HEK293 (cell line): ENCODE results near the gene ZNF780B.

Source experiments
- ELK4 ChIP-seq: IDR thresholded peaks from 2 replicates; pipeline ENCODE4 v1.6.1; 2011; ENCODE audit warnings: mild to moderate bottlenecking, low read depth, low read length, borderline replicate concordance
- FEZF1 ChIP-seq: fragments of 450-650 bp; formaldehyde crosslinking; IDR thresholded peaks from 2 replicates; pipeline ENCODE4 v1.5.1; 2016; ENCODE audit warnings: missing biosample characterization, missing genetic modification characterization
- GLIS2 ChIP-seq: fragments of 450-650 bp; formaldehyde crosslinking; IDR thresholded peaks from 2 replicates; pipeline ENCODE4 v1.5.1; 2016; ENCODE audit warnings: missing biosample characterization, missing genetic modification characterization
- HOXD13 ChIP-seq: sonication (generic); formaldehyde crosslinking; IDR thresholded peaks from 2 replicates; pipeline ENCODE4 v1.8.0; 2022; ENCODE audit warnings: missing genetic modification reagents, borderline replicate concordance
- PRDM6 ChIP-seq: fragments of 450-650 bp; formaldehyde crosslinking; IDR thresholded peaks from 2 replicates; pipeline ENCODE4 v1.5.1; 2017; ENCODE audit warnings: missing biosample characterization, missing genetic modification characterization
- SP3 ChIP-seq: fragments of 450-650 bp; formaldehyde crosslinking; IDR thresholded peaks from 2 replicates; pipeline ENCODE4 v1.5.1; 2016; ENCODE audit warnings: missing biosample characterization, missing genetic modification characterization
- TCF7L2 ChIP-seq: IDR thresholded peaks from 2 replicates; pipeline ENCODE4 v1.6.1; 2011; ENCODE audit warnings: low read depth, mild to moderate bottlenecking, inconsistent platforms, low read length, moderate library complexity, borderline replicate concordance
- YY2 ChIP-seq: fragments of 450-650 bp; formaldehyde crosslinking; IDR thresholded peaks from 2 replicates; pipeline ENCODE4 v1.5.1; 2016; ENCODE audit warnings: missing biosample characterization, missing genetic modification characterization
- ZBTB21 ChIP-seq: fragments of 450-650 bp; formaldehyde crosslinking; IDR thresholded peaks from 2 replicates; pipeline ENCODE4 v1.5.1; 2017; ENCODE audit warnings: missing biosample characterization, missing genetic modification characterization
- ZEB2 ChIP-seq: fragments of 450-650 bp; formaldehyde crosslinking; IDR thresholded peaks from 2 replicates; pipeline ENCODE4 v1.5.1; 2016; ENCODE audit warnings: missing biosample characterization, missing genetic modification characterization
- ZFP3 ChIP-seq: fragments of 450-650 bp; formaldehyde crosslinking; IDR thresholded peaks from 2 replicates; pipeline ENCODE4 v1.5.1; 2016; ENCODE audit warnings: low read depth, missing biosample characterization, missing genetic modification characterization
- ZIC2 ChIP-seq: fragments of 450-650 bp; formaldehyde crosslinking; IDR thresholded peaks from 2 replicates; pipeline ENCODE4 v1.5.1; 2016; ENCODE audit warnings: missing biosample characterization, missing genetic modification characterization
- ZNF112 ChIP-seq: fragments of 450-650 bp; formaldehyde crosslinking; IDR thresholded peaks from 2 replicates; pipeline ENCODE4 v1.5.0; 2017; ENCODE audit warnings: missing biosample characterization, missing genetic modification characterization
- ZNF132 ChIP-seq: fragments of 450-650 bp; formaldehyde crosslinking; IDR thresholded peaks from 2 replicates; pipeline ENCODE4 v1.5.1; 2017; ENCODE audit warnings: missing biosample characterization, missing genetic modification characterization, borderline replicate concordance
- ZNF138 ChIP-seq: fragments of 450-650 bp; formaldehyde crosslinking; IDR thresholded peaks from 2 replicates; pipeline ENCODE4 v1.5.1; 2016; ENCODE audit warnings: missing biosample characterization, missing genetic modification characterization, borderline replicate concordance
- ZNF146 ChIP-seq: fragments of 450-650 bp; formaldehyde crosslinking; IDR thresholded peaks from 2 replicates; pipeline ENCODE4 v1.5.1; 2016; ENCODE audit warnings: missing biosample characterization, missing genetic modification characterization
- ZNF221 ChIP-seq: fragments of 450-650 bp; formaldehyde crosslinking; IDR thresholded peaks from 2 replicates; pipeline ENCODE4 v1.5.1; 2017; ENCODE audit warnings: missing biosample characterization, missing genetic modification characterization, borderline replicate concordance
- ZNF280D ChIP-seq: fragments of 450-650 bp; formaldehyde crosslinking; IDR thresholded peaks from 2 replicates; pipeline ENCODE4 v1.5.1; 2016; ENCODE audit warnings: missing biosample characterization, missing genetic modification characterization
- ZNF423 ChIP-seq: fragments of 450-650 bp; formaldehyde crosslinking; IDR thresholded peaks from 2 replicates; pipeline ENCODE4 v1.5.1; 2016; ENCODE audit warnings: missing biosample characterization, missing genetic modification characterization
- ZNF426 ChIP-seq: fragments of 450-650 bp; formaldehyde crosslinking; IDR thresholded peaks from 2 replicates; pipeline ENCODE4 v1.5.1; 2017; ENCODE audit warnings: missing biosample characterization, missing genetic modification characterization, mild to moderate bottlenecking, inconsistent platforms, moderate library complexity
- ZNF473 ChIP-seq: fragments of 450-650 bp; formaldehyde crosslinking; IDR thresholded peaks from 2 replicates; pipeline ENCODE4 v1.5.1; 2017; ENCODE audit warnings: missing biosample characterization, missing genetic modification characterization
- ZNF513 ChIP-seq: fragments of 450-650 bp; IDR thresholded peaks from 2 replicates; pipeline ENCODE4 v1.5.1; 2018; ENCODE audit warnings: missing biosample characterization, missing genetic modification characterization
- ZNF530 ChIP-seq: fragments of 450-650 bp; formaldehyde crosslinking; IDR thresholded peaks from 2 replicates; pipeline ENCODE4 v1.5.1; 2016; ENCODE audit warnings: low read depth, missing biosample characterization, missing genetic modification characterization
- ZNF558 ChIP-seq: fragments of 450-650 bp; formaldehyde crosslinking; IDR thresholded peaks from 2 replicates; pipeline ENCODE4 v1.5.1; 2016; ENCODE audit warnings: missing biosample characterization, missing genetic modification characterization
- ZNF585B ChIP-seq: fragments of 450-650 bp; formaldehyde crosslinking; IDR thresholded peaks from 2 replicates; pipeline ENCODE4 v1.5.1; 2016; ENCODE audit warnings: missing biosample characterization, missing genetic modification characterization
- ZNF621 ChIP-seq: fragments of 450-650 bp; formaldehyde crosslinking; IDR thresholded peaks from 2 replicates; pipeline ENCODE4 v1.5.1; 2017; ENCODE audit warnings: missing biosample characterization, missing genetic modification characterization
- ZNF664 ChIP-seq: fragments of 450-650 bp; formaldehyde crosslinking; IDR thresholded peaks from 2 replicates; pipeline ENCODE4 v1.5.1; 2016; ENCODE audit warnings: missing biosample characterization, missing genetic modification characterization
- ZNF747 ChIP-seq: fragments of 450-650 bp; formaldehyde crosslinking; IDR thresholded peaks from 2 replicates; pipeline ENCODE4 v1.5.1; 2016; ENCODE audit warnings: missing biosample characterization, missing genetic modification characterization
- TF ChIP-seq, protein P1 (sequence below): fragments of 450-650 bp; formaldehyde crosslinking; IDR thresholded peaks from 2 replicates; pipeline ENCODE4 v1.5.1; 2016; ENCODE audit warnings: missing biosample characterization, missing genetic modification characterization
- TF ChIP-seq, protein P2 (sequence below): fragments of 450-650 bp; formaldehyde crosslinking; IDR thresholded peaks from 2 replicates; pipeline ENCODE4 v1.5.1; 2016; ENCODE audit warnings: missing biosample characterization, missing genetic modification characterization

ZNF780B gene

GRCh38 chr19:40090241-40091204 is 34.5 kb upstream of the ZNF780B start, which contains the start of gene ZNF780A (continued):
- TF ChIP-seq, protein P1, sequence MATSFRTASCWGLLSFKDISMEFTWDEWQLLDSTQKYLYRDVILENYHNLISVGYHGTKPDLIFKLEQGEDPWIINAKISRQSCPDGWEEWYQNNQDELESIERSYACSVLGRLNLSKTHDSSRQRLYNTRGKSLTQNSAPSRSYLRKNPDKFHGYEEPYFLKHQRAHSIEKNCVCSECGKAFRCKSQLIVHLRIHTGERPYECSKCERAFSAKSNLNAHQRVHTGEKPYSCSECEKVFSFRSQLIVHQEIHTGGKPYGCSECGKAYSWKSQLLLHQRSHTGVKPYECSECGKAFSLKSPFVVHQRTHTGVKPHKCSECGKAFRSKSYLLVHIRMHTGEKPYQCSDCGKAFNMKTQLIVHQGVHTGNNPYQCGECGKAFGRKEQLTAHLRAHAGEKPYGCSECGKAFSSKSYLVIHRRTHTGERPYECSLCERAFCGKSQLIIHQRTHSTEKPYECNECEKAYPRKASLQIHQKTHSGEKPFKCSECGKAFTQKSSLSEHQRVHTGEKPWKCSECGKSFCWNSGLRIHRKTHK (tag by site-specific recombination), result no peak
- TF ChIP-seq ZEB2 (tag by site-specific recombination) (peak; percentile 90), ZNF621 (tag by site-specific recombination) (no peak), GLIS2 (tag by site-specific recombination) (peak; percentile 97), TCF7L2 (no peak), ZNF426 (tag by site-specific recombination) (no peak), ZNF473 (tag by site-specific recombination) (no peak), ZFP3 (tag by site-specific recombination) (no peak), ZIC2 (tag by site-specific recombination) (peak; percentile 94), ZNF146 (no peak), ZNF585B (tag by site-specific recombination) (no peak; the same call in 1 of the 2 replicates), ZBTB21 (peak; percentile 100), ZNF423 (tag by site-specific recombination) (peak; percentile 88), ZNF132 (tag by site-specific recombination) (no peak), ELK4 (no peak; the same call in 1 of the 2 replicates), FEZF1 (tag by site-specific recombination) (peak; percentile 37; the same call in 1 of the 2 replicates), ZNF513 (tag by site-specific recombination) (no peak), SP3 (tag by site-specific recombination) (peak; percentile 51), ZNF558 (tag by site-specific recombination) (peak; percentile 82), ZNF280D (tag by site-specific recombination) (peak; percentile 89; the same call in 1 of the 2 replicates), YY2 (tag by site-specific recombination) (peak; percentile 30; the same call in 1 of the 2 replicates), ZNF664 (tag by site-specific recombination) (no peak; the same call in 1 of the 2 replicates), PRDM6 (tag by site-specific recombination) (no peak; the same call in 1 of the 2 replicates), ZNF138 (0 out of 2 replicates have a peak, but pooled peaks have one; percentile 63), ZNF221 (tag by site-specific recombination) (no peak), ZNF747 (tag by site-specific recombination) (no peak), ZNF530 (tag by site-specific recombination) (no peak), HOXD13 (CRISPR knock-in tag) (no peak), ZNF112 (tag by site-specific recombination) (no peak)
- TF ChIP-seq, protein P2, sequence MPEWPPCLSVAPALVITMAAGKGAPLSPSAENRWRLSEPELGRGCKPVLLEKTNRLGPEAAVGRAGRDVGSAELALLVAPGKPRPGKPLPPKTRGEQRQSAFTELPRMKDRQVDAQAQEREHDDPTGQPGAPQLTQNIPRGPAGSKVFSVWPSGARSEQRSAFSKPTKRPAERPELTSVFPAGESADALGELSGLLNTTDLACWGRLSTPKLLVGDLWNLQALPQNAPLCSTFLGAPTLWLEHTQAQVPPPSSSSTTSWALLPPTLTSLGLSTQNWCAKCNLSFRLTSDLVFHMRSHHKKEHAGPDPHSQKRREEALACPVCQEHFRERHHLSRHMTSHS (tag by site-specific recombination), result no peak
